GM12878 (cell line): ENCODE measurements around the gene FTO. TPM values are rescaled to one million over a fixed set of nuclear protein-coding genes. Genes with fewer than 3 reads are reported as not detected.

Source experiments
- ASH2L ChIP-seq: fragments of 300-600, 200-600 bp; sonication (generic); IDR thresholded peaks from 2 replicates; pipeline ENCODE4 v1.6.1; 2017; ENCODE audit warnings: low read depth, mild to moderate bottlenecking, borderline replicate concordance
- CREB1 ChIP-seq: IDR thresholded peaks from 2 replicates; pipeline ENCODE4 v1.6.1; 2012; ENCODE audit warnings: low read depth, mild to moderate bottlenecking, inconsistent platforms
- E4F1 ChIP-seq: fragments of 450-650 bp; IDR thresholded peaks from 2 replicates; pipeline ENCODE4 v1.6.1; 2018; ENCODE audit warnings: borderline replicate concordance, mild to moderate bottlenecking; ENCODE audit not compliant: partially characterized antibody
- EGR1 ChIP-seq, 2 experiments: IDR thresholded peaks; 1 replicate in 1 of 2; 2 replicates in 1 of 2; pipeline ENCODE4 v1.6.1; 2011 to 2012; ENCODE audit warnings: low read depth in 2 of 2, low read length in 2 of 2, borderline replicate concordance in 1 of 2, mild to moderate bottlenecking in 1 of 2, moderate library complexity in 1 of 2
- FOXK2 ChIP-seq: fragments of 450-650 bp; IDR thresholded peaks from 2 replicates; pipeline ENCODE4 v1.6.1; 2017; ENCODE audit warnings: mild to moderate bottlenecking, moderate library complexity
- JUND ChIP-seq: IDR thresholded peaks from 2 replicates; pipeline ENCODE4 v1.6.1; 2012; ENCODE audit warnings: low read depth, mild to moderate bottlenecking, low read length, improper control_type of control experiment, moderate library complexity
- MXI1 ChIP-seq: fragments of 150-350 bp; IDR thresholded peaks from 2 replicates; pipeline ENCODE4 v1.6.1; 2011; ENCODE audit warnings: low read depth, mild to moderate bottlenecking, inconsistent platforms, low read length, improper control_type of control experiment
- NKRF ChIP-seq: fragments of 450-650 bp; conservative IDR thresholded peaks from 2 replicates; pipeline ENCODE4 v1.6.1; 2017; ENCODE audit warnings: mild to moderate bottlenecking, moderate library complexity
- PAX8 ChIP-seq: fragments of 450-650 bp; IDR thresholded peaks from 2 replicates; pipeline ENCODE4 v1.6.1; 2017; ENCODE audit warnings: mild to moderate bottlenecking, moderate library complexity
- RAD51 ChIP-seq: fragments of 450-650 bp; IDR thresholded peaks from 2 replicates; pipeline ENCODE4 v1.6.1; 2016; ENCODE audit warnings: moderate library complexity, mild to moderate bottlenecking, inconsistent platforms
- RELB ChIP-seq: fragments of 450-650 bp; IDR thresholded peaks from 2 replicates; pipeline ENCODE4 v1.6.1; 2017; ENCODE audit warnings: low read depth, mild to moderate bottlenecking, moderate library complexity
- SIN3A ChIP-seq: IDR thresholded peaks from 2 replicates; pipeline ENCODE4 v1.6.1; 2012; ENCODE audit warnings: low read depth, low read length, improper control_type of control experiment
- SREBF1 ChIP-seq: IDR thresholded peaks from 2 replicates; pipeline ENCODE4 v1.6.1; 2012; ENCODE audit warnings: mild to moderate bottlenecking, low read length
- STAT1 ChIP-seq: fragments of 450-650 bp; conservative IDR thresholded peaks from 2 replicates; pipeline ENCODE4 v1.6.1; 2014; ENCODE audit warnings: antibody characterized with exemption, mild to moderate bottlenecking
- YY1 ChIP-seq: IDR thresholded peaks from 2 replicates; pipeline ENCODE4 v1.6.1; 2011; ENCODE audit warnings: low read depth, mild to moderate bottlenecking, low read length
- ZNF207 ChIP-seq: fragments of 450-650 bp; IDR thresholded peaks from 2 replicates; pipeline ENCODE4 v1.6.1; 2014; ENCODE audit warnings: antibody characterized with exemption, mild to moderate bottlenecking, borderline replicate concordance
- polyA plus RNA-seq, 11 experiments: library from polyadenylated mRNA; depleted of rRNA in 4 of 11; unstranded in 6 of 11; stranded (reverse) in 5 of 11; fragments of >200 nt; fragmentation: Nextera tagmentation in 4 of 11; fragmentation: Illumina TruSeq in 1 of 11; extraction: Ambion mirVana in 4 of 11; extraction: Trizol in 1 of 11; gene quantifications; 1 replicate in 1 of 11; 2 replicates in 10 of 11; pipeline versions ENCODE4 v1.2.1 to v1.2.3, GENCODE V29; 2011 to 2016; ENCODE audit warnings: inconsistent platforms in 2 of 11, missing spikeins in 2 of 11, low read depth in 1 of 11
- total RNA-seq, 4 experiments: library from RNA; depleted of rRNA in 3 of 4; stranded (reverse); fragments of >200 nt in 3 of 4; fragmentation: Illumina TruSeq in 1 of 4; extraction: Trizol in 1 of 4; gene quantifications; 2 replicates each; pipeline versions ENCODE4 v1.2.1 to v1.2.3, GENCODE V29; 2013 to 2021
- TF ChIP-seq, protein P1 (sequence below): fragments of 450-650 bp; IDR thresholded peaks from 2 replicates; pipeline ENCODE4 v1.6.1; 2016; ENCODE audit warnings: mild to moderate bottlenecking, moderate library complexity, borderline replicate concordance

Gene FTO
- total and polyA plus RNA-seq, 10 of the 15 experiments (the other 5 are each of a cell fraction or from before 2014, with no cell fraction given), result 20.1 to 55.0 (median 47.0) TPM

- peak; percentile 81; the same call in 1 of the 2 replicates for TF ChIP-seq NKRF
- TF ChIP-seq SREBF1, result peak; percentile 79
- peak; percentile 70 for TF ChIP-seq FOXK2
- TF ChIP-seq RAD51, result peak; percentile 46
- 0 out of 2 replicates have a peak, but pooled peaks have one; percentile 22 for TF ChIP-seq ZNF207
- no peak for TF ChIP-seq E4F1
- peak; percentile 88 for TF ChIP-seq CREB1
- no peak for TF ChIP-seq ASH2L
- peak in 1 of 2 experiments; percentile 2; a peak in 1 of 3 replicates for TF ChIP-seq EGR1 (IDR thresholded peaks at IDR 0.05; ENCODE audit: borderline replicate concordance in 1 of 2, low read depth in 2 of 2, low read length in 2 of 2)
- TF ChIP-seq RELB, result peak; percentile 76
- TF ChIP-seq, protein P1, sequence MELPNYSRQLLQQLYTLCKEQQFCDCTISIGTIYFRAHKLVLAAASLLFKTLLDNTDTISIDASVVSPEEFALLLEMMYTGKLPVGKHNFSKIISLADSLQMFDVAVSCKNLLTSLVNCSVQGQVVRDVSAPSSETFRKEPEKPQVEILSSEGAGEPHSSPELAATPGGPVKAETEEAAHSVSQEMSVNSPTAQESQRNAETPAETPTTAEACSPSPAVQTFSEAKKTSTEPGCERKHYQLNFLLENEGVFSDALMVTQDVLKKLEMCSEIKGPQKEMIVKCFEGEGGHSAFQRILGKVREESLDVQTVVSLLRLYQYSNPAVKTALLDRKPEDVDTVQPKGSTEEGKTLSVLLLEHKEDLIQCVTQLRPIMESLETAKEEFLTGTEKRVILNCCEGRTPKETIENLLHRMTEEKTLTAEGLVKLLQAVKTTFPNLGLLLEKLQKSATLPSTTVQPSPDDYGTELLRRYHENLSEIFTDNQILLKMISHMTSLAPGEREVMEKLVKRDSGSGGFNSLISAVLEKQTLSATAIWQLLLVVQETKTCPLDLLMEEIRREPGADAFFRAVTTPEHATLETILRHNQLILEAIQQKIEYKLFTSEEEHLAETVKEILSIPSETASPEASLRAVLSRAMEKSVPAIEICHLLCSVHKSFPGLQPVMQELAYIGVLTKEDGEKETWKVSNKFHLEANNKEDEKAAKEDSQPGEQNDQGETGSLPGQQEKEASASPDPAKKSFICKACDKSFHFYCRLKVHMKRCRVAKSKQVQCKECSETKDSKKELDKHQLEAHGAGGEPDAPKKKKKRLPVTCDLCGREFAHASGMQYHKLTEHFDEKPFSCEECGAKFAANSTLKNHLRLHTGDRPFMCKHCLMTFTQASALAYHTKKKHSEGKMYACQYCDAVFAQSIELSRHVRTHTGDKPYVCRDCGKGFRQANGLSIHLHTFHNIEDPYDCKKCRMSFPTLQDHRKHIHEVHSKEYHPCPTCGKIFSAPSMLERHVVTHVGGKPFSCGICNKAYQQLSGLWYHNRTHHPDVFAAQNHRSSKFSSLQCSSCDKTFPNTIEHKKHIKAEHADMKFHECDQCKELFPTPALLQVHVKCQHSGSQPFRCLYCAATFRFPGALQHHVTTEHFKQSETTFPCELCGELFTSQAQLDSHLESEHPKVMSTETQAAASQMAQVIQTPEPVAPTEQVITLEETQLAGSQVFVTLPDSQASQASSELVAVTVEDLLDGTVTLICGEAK, result peak; percentile 80; the same call in 1 of the 2 replicates
- peak; percentile 68; the same call in 1 of the 2 replicates for TF ChIP-seq STAT1
- 0 out of 2 replicates have a peak, but pooled peaks have one; percentile 24 for TF ChIP-seq JUND
- peak; percentile 99 for TF ChIP-seq YY1
- peak; percentile 94 for TF ChIP-seq MXI1
- TF ChIP-seq PAX8, result no peak
- peak; percentile 91 for TF ChIP-seq SIN3A
Observed at GRCh38 chr16:53703590-53704444, at the start of gene FTO, which contains the start of gene RPGRIP1L (continued).
